Measurements from ENCODE around the gene ACAP3.

ACAP3 gene

GRCh38 chr1:1314237-1314586 is 6.5 kb upstream of the ACAP3 start:
- no peak for DNase-seq (ENCODE audit: low spot score)

GRCh38 chr1:1313500-1314236 is 5.9 kb upstream of the ACAP3 start:
- DNase-seq (ENCODE audit: low spot score): no peak

GRCh38 chr1:1312450-1313314 is 5.0 kb upstream of the ACAP3 start:
- no peak for DNase-seq (ENCODE audit: low spot score)

- no peak for DNase-seq (ENCODE audit: low spot score)
Measured at GRCh38 chr1:1311107-1312104, 3.7 kb upstream of the ACAP3 start.

- no peak for DNase-seq (ENCODE audit: low spot score)
Measured at GRCh38 chr1:1310476-1311053, 2.8 kb upstream of the ACAP3 start.

GRCh38 chr1:1310109-1310385 is 2.3 kb upstream of the ACAP3 start:
- no peak for DNase-seq (ENCODE audit: low spot score)

- DNase-seq (ENCODE audit: low spot score): no peak
Measured at GRCh38 chr1:1309251-1310108, 1.8 kb upstream of the ACAP3 start.

GRCh38 chr1:1308756-1309250 is 1.1 kb upstream of the ACAP3 start:
- no peak for DNase-seq (ENCODE audit: low spot score)

GRCh38 chr1:1307261-1307922 is 338 bp downstream of the ACAP3 start:
- no peak for DNase-seq (ENCODE audit: low spot score)

- peak; percentile 57 for DNase-seq (ENCODE audit: low spot score)
Measured at GRCh38 chr1:1306661-1307260, 969 bp downstream of the ACAP3 start.

GRCh38 chr1:1306070-1306660 is 1.6 kb downstream of the ACAP3 start:
- DNase-seq (ENCODE audit: low spot score): no peak

GRCh38 chr1:1305300-1306069 is 2.2 kb downstream of the ACAP3 start:
- no peak for DNase-seq (ENCODE audit: low spot score)

- DNase-seq (ENCODE audit: low spot score): peak; percentile 96
Measured at GRCh38 chr1:1304331-1305299, 3.1 kb downstream of the ACAP3 start.

GRCh38 chr1:1303736-1304135 is 4.0 kb downstream of the ACAP3 start:
- no peak for DNase-seq (ENCODE audit: low spot score)

GRCh38 chr1:1302951-1303509 is 4.7 kb downstream of the ACAP3 start:
- DNase-seq (ENCODE audit: low spot score): no peak

- no peak for DNase-seq (ENCODE audit: low spot score)
Measured at GRCh38 chr1:1302006-1302430, 5.7 kb downstream of the ACAP3 start.

- no peak for DNase-seq (ENCODE audit: low spot score)
Measured at GRCh38 chr1:1300352-1300739, 7.4 kb downstream of the ACAP3 start.
